GM18507 (cell line): ENCODE results near the gene AKAP13.

ENCODE experiments used
- DNase-seq: peaks from one replicate; pipeline ENCODE4 v3.0.0; 2011; ENCODE audit warnings: low read depth; ENCODE audit not compliant: insufficient read length; ENCODE audit errors: extremely low spot score
- FAIRE-seq: peaks from 2 replicates; lab custom pipeline; 2011; peaks lifted over from hg19 to GRCh38; lab: Jason Lieb, UNC

The AKAP13 gene

DNA sequence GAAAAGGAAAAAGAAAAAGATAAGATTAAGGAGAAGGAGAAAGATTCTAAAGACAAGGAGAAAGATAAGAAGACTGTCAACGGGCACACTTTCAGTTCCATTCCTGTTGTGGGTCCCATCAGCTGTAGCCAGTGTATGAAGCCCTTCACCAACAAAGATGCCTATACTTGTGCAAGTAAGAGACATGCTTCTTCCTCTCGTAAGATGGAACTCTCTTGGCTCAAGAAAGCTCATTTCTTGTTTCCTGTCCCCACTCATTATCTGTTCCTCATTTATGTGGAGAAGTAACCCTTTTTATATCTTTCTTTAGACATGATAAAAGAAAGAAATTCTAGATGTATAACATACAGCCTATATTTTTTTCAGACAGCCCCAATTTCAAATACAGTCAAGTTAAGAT lies 312.9 kb downstream of the AKAP13 start:
- FAIRE-seq (no peak), DNase-seq (no peak)

DNA sequence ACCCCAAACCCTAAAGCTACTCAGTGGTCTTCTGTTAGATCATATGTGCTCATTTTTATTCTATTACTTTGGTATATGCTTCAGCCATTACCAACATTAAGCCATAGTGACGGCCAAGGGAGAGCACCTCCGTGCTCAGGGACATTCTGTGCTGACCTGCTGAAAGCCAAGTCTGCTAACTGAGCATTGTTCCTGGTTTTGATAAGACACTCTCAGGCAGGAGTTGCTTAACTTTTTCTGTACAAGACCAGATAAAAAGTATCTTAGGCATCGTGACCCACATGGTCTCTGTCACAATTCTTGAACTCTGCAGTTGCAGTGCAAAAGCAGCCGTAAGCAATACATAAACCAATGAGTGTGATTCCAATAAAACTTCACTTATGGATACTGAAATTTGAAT lies 313.7 kb downstream of the AKAP13 start:
- DNase-seq = no peak
- FAIRE-seq = peak; percentile 18

DNA sequence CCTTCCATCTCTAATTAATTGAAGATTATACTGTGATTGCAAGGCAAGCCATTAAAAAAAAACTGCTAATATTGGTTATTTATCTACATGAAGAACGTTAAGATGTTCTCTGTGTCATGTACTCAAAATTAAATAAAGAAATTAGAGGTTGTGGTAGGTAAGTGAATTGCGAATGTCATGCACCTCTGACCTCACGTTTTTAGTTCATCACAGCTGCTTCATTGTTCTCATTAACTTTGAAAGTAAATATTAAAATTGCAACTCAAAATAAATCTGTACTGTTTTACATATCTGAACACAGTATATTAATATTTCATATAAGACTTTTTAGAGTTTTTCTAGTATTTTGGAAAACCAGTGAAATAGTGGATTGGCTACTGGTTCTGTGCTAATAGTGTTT lies 320.4 kb downstream of the AKAP13 start:
- peak; percentile 26 for FAIRE-seq
- no peak for DNase-seq

DNA sequence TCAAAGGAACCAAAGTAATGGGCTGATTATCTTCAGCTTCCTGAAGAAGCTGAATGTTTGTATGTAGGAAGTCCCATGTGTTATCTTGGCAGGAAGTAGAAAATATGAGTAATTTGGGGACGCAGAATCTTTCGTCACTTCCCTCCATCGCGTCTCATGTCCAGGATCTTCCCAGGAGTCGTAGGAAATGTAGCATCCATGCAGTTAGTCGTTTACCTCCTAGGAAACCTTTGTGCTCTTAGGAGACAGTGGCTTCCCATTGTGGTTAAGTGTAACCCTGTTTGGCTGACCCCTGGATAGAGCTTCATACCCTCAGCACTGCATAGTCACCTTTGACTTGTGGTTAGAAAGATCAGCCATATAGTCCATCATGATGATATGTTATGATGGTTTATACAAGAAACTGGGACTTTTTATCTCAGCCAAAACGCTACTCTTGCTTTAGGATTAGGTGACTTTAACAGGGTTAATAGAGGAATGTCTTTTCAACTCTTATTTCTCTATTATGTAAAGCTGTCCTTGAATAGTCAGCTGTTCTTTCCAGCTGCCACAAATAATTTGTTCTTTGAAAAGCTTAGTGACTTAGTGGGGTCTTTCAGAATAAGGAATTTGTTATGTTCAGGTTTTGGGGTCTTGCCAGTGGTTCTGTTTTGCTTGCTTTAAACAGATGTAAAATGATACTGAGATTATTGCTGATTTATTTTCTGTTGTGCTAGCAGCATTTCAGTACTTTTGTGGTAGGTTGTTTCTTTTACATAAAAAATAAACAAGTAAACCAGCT lies 322.1 kb downstream of the AKAP13 start:
- FAIRE-seq = peak; percentile 92
- no peak for DNase-seq

DNA sequence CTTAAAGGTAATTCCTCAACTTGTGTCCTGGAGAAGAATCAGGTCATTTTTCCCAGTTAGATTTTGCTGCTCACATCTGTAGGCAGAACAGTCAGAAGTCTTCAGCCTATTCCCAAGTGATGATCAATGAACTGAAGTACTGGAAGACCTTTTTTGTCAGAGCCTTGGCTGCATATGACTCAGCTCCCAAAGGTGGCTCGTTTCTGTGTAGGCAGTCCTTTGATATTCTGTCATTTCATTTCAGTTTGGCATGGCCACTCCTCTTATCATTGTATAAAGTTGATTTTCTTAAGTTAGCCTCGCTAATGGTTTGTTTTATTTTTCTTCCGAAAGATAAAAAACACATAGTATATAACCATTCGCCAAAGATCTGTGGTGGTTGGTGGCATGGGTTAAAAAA lies 323.7 kb downstream of the AKAP13 start:
- FAIRE-seq (peak; percentile 76), DNase-seq (no peak)

DNA sequence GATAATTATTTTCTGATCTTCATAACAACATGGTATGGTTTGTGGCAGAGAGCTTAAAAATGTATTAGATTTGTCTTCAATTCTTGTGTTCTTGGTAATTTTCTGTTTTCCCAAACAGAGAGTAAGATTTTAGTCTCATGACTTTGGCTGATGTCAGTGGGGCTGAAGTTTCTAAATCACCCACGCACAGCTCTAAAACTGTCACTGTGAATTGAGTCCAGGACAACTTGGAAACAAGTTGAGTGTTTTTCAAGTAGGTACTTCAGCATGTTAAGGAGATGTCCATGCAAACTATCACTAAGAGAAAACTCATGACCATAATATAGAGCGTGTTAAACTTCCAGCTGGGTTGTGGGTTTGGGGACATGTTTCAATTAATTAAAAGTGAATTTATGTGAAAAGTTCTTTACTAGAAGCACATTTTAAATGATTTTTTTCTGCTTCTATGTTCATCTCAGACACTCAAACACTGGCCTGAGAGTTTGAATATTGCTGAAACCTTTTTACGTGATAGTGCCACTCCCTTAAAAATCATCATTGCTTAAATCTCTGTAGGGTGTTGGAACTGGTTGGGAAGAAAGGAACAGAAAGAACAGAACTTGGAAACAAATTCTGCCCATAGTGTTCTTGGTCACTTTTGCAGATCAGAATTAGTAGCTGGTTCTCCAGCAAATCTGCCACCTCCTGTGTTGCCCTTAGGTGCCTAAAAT lies 324.5 kb downstream of the AKAP13 start:
- DNase-seq (no peak), FAIRE-seq (no peak)

DNA sequence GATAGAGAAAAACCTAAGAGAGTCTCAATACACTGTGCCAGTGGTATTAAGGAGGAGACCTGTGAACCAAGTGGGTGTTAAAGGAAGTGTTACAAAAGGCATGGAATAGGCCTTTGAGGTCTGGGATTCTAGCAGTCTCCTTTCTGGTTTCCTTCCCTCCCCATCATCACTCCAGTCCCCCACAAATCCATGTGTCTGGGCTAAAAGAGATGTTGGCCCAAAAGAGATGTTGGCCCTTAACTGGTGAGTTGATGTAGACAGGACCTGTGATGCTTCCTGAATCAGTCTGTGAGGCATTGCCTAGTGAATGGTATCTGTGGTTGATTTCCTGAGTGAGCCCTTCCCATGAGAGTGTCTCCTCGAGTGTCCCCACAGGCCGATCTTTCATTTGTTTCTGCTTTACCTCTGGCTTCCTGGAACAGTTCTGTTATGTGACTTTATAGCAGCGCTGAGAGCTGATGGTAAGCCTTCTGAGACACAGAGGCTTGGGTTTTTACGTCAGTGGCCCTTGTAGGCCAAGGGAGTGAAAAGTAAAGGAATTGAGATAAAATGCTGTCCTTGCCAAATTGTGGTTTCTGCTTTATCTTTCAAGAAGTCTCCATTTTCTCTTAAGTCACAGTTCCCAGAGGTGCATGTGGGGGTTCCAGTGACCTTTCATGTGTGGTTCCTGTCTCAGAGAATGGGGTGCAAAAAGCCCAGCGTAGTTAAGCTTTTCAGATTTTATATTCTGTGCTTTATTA lies 326.5 kb downstream of the AKAP13 start:
- DNase-seq (no peak), FAIRE-seq (peak; percentile 92)

DNA sequence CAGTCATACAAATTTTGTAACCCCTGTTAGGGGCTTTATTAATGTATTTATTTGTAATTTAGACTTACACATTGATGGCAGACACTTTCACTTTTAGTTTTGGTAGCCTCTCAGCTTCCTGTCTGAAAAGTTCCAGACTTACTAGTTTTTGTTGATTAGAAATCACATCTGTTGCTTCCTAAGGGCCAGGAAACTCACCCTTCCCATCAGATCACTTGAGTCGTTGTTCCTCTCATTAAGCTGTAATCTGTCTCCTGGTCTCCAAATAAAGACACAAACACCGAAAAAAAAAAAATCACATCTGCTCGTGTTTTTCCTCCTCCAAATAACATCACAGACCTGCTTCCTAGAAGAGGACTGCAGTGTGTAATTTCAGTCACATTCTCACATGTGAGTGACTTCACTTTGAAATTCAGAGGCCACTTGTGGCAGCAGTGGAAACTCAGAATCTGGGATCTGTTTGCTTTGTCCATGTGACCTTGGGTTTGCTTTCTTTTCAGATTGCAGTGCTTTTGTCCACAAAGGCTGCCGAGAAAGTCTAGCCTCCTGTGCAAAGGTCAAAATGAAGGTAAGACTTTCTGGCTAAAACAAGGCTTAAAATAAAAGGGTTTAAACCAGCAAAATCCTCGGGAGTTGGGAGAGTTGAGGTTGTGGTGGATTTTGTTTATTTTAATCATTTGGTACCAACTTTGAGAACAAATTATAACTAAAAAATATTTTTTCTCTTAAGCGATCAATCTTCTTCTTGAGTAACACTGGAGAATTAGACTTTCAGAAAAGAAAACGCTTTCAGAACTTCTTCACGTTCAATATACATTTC lies 327.3 kb downstream of the AKAP13 start:
- no peak for DNase-seq
- no peak for FAIRE-seq

DNA sequence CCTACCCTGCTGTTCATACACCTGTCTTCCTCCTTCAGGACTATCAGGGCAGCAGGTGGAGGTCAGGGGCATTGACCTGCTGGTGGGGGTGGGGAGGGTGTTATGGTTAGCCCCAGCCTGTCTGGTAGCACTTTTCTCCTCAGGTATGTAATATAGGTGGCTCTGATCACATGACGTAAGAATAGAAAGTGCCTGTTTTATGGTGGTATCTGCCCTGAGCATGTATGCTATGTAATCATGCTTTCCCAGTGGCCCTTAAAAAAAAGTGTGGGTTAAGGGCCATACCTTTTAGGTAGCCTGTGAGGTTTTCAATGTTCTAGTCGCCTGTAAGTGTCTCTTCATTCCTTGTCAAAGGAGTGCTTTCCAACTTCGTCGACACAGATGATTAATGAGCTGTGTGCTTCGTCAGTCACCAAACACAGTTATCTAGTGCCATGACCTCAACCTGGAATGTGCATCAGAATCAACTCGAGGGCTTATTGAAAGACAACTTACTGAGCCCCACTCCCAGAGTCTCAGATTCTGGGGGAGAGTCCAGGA lies 328.1 kb downstream of the AKAP13 start:
- FAIRE-seq (peak; percentile 55), DNase-seq (no peak)

DNA sequence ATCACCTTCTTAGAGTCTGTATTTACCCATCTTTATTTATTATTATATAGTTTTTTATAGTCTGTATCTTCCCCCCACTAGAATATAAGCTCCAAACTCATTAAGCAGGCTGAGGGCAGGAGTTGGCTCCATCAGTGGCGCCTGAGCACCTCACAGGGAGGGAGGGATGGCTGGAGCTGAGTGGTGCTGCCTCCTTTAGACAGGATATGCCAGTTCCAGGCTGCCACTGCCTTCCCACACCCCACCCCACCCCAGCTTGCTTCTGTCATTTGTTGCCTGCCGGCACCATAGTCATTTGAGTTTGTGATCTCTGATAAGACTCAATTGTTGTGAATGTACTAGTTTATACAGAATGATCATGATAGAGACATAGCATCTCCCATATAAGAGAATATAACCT lies 328.8 kb downstream of the AKAP13 start:
- DNase-seq = no peak
- FAIRE-seq = no peak

DNA sequence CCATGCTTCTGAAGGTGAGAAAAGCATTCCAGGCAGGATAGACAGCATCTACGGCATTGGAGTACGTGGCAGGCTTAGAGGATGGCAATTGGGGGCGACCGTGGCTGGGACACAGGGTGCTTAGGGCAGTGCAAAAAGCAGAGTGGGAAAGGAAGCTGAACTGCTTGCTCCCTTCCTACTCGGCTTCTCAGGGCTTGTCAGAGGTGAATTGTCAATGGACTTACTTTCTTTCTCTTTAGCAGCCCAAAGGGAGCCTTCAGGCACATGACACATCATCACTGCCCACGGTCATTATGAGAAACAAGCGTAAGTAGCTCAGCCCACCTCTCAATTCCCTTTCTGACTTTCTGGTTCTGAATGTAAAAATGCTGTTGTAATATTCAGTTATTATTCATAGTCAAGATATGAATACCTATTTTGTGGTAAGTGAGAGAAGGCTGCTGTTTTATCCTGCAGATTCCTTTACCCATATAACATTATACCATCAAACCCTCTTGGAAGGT lies 330.0 kb downstream of the AKAP13 start:
- DNase-seq (no peak), FAIRE-seq (peak; percentile 91)

DNA sequence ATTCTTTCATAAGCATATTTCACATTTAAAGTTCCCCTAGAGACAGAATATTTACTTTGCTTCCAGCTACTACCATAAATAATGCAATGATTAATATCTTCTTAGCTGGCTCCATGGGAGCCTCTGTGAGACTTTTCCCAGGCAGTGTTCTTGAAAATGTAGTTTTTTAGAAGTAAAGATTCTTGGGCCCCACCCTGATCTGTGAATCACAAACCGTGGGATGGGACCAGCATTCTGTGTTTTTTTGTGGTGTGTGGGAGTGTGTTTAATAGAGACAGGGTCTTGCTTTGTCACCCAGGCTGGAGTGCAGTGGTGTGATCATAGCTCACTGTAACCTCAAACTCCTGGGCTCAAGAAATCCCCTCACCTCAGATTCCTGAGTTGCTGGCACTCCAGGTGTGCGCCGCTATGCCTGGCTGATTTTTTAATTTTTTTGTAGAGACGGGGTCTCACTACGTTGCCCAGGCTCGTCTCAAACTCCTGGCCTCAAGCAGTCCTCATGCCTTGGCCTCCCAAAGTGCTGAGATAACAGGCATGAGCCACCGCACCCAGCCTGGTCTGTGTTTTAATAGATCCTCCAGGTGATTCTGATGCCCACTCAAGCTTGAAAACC lies 331.3 kb downstream of the AKAP13 start:
- FAIRE-seq (no peak), DNase-seq (no peak)

DNA sequence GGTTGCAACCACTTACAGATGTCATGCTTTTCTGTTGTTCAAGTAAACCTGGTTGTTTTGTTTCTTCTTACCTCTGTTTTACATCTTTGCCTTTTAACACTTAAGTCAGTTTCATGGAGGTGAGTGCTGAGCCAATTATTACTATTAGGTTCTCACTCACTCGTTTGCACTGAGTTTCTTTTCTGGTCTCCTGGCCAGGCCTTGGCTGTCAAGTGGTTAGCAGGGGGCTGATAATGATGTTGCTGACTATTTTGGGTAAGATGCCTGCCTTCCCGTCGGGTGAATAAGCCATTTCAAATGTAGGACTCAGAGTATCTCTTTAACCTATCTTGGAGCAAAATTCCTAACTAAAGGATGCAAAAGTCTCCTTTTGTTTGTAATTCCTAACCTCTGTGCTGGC lies 335.9 kb downstream of the AKAP13 start:
- no peak for DNase-seq
- FAIRE-seq = peak; percentile 44

DNA sequence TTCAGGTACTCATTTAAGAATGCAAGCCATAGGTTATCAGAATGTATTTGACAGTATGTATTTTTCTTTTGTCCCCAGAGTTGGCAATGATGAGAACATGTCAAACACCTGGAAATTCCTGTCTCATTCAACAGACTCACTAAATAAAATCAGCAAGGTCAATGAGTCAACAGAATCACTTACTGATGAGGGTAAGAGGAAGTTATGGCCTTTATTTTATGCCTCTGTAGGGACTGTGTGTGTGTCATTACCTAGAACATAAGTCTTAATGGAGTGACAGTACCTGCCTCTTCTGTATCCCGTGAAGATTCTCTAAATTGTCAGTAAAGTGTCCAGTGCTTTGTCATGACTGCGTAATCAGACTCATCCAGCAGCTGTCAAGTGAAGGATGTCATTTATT lies 336.8 kb downstream of the AKAP13 start:
- FAIRE-seq = peak; percentile 15
- no peak for DNase-seq

DNA sequence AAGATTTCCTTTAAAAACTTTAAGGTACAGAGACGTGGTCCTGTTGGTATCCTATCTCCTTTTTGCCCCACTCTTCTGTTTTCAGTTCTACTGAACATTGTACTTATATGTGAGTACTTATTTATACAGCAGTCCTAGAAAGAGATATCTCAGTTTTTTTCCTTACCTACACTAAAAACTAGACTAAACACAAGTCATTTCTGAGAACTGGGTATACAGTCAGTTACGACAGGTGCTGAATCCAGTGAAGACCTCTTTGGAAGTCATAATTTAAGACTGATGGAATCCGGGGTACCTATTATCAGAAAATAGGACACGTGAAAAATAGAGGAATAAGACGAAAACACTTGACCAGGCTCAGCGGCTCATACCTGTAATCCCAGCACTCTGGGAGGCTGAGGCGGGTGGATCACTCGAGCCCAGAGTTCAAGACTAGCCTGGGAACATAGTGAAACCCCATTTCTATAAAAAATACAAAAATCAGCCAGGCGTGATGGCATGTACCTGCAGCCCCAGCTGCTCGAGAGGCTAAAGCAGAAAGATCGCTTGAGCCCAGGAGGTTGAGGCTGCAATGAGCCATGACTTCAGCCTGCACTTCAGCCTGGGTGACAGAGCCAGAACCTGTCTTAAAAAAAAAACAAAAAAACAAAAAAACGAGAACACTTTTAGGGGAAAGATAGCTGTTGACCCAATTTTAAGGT lies 338.0 kb downstream of the AKAP13 start:
- FAIRE-seq (peak; percentile 86), DNase-seq (no peak)

DNA sequence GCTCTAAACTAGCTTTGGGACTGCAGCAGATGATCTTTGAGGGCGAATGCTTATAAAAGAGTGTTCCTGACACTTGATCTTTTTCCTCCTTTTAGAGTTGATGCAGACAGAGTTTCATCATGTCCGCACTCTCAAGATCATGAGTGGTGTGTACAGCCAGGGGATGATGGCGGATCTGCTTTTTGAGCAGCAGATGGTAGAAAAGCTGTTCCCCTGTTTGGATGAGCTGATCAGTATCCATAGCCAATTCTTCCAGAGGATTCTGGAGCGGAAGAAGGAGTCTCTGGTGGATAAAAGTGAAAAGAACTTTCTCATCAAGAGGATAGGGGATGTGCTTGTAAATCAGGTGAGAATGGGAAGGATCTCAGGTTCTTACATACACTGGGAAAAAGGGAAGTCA lies 338.6 kb downstream of the AKAP13 start:
- DNase-seq (no peak), FAIRE-seq (no peak)

DNA sequence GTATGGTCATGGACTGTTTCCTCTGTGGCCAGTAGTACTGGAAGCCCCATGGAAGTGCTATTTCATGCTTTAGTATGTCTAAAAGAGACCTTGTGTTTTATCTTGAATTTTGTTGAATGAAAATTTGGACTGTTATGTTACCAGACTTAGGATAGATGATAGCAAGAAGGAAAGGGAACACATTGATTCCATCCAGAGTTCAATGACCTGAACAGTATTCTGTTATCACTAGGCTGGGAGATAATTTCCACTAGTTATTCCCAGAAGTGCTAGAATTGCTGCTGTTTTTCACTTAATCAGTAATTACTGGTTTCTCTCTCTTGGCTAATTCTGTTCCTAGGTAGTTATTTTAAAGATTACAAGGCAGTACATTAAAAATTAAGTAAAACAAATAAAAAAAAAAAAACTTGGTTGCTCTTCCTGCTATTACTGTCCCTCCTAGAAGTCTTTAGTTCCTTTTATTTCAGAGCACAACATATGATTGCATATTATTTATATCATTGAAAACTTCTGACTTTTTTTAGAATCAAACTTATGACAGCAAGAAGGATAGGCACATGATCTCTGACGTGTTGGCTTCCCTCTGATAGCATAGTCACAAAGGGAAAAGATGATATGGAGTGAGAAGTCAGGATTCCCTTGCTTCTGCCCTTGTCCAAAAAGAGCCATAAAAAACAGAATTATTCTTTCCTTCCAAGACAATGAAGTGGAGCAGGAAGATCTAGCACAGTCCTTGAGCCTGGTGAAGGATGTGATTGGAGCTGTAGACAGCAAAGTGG lies 342.2 kb downstream of the AKAP13 start:
- FAIRE-seq (no peak), DNase-seq (no peak)
